Neural cell (in vitro differentiated cells): ENCODE results near the gene ARHGAP5. TPM values are rescaled to one million over a fixed set of nuclear protein-coding genes. Genes with fewer than 3 reads are reported as not detected.

Source experiments
- H2AFZ ChIP-seq: fragments of 200-600, 300-800 bp; sonication (generic), shearing (Covaris generic); 2 replicates; pipeline ENCODE4 v1.6.0; 2014; ENCODE audit warnings: low read depth, mild to moderate bottlenecking, antibody characterized with exemption, low read length, moderate library complexity
- H3F3A ChIP-seq: fragments of 200-600 bp; shearing (Covaris generic); 2 replicates; pipeline ENCODE4 v1.6.1; 2016; ENCODE audit warnings: mild to moderate bottlenecking, moderate library complexity, mixed read lengths, antibody characterized with exemption, low read length; ENCODE audit not compliant: insufficient read depth, poor library complexity, severe bottlenecking
- H3K27ac ChIP-seq: fragments of 200-600, 300-800 bp; sonication (generic), shearing (Covaris generic); 2 replicates; pipeline ENCODE4 v1.5.1; 2014; ENCODE audit warnings: mild to moderate bottlenecking, low read length, moderate library complexity
- H3K27me3 ChIP-seq: fragments of 300-800, 200-600 bp; sonication (generic), shearing (Covaris generic); 2 replicates; pipeline ENCODE4 v1.6.0; 2014; ENCODE audit warnings: mild to moderate bottlenecking, low read depth, low read length, moderate library complexity; ENCODE audit not compliant: insufficient read depth
- H3K36me3 ChIP-seq: fragments of 300-800, 200-600 bp; sonication (generic), shearing (Covaris generic); 2 replicates; pipeline ENCODE4 v1.5.1; 2014; ENCODE audit warnings: mild to moderate bottlenecking, antibody characterized with exemption, low read length, moderate library complexity; ENCODE audit not compliant: insufficient read depth
- H3K4me2 ChIP-seq: fragments of 300-800, 200-600 bp; sonication (generic), shearing (Covaris generic); 2 replicates; pipeline ENCODE4 v1.6.0; 2014; ENCODE audit warnings: mild to moderate bottlenecking, low read length
- H3K4me3 ChIP-seq: fragments of 300-800, 200-600 bp; sonication (generic), shearing (Covaris generic); 2 replicates; pipeline ENCODE4 v1.5.1; 2014; ENCODE audit warnings: mild to moderate bottlenecking, low read length, moderate library complexity
- H3K79me2 ChIP-seq: fragments of 200-600 bp; shearing (Covaris generic); replicated peaks from 2 replicates; pipeline ENCODE4 v1.6.0; 2014; ENCODE audit warnings: mild to moderate bottlenecking, low read length, moderate library complexity; ENCODE audit not compliant: insufficient read depth
- H3K9ac ChIP-seq: fragments of 300-800, 200-600 bp; sonication (generic), shearing (Covaris generic); 2 replicates; pipeline ENCODE4 v1.6.1; 2016; ENCODE audit warnings: mild to moderate bottlenecking, low read length, mixed read lengths
- H3K9me2 ChIP-seq: fragments of 200-600 bp; shearing (Covaris generic); 2 replicates; pipeline ENCODE4 v1.6.1; 2016; ENCODE audit warnings: mild to moderate bottlenecking, low read length, mixed read lengths; ENCODE audit not compliant: insufficient read depth
- H3K9me3 ChIP-seq: fragments of 200-600, 300-800 bp; sonication (generic), shearing (Covaris generic); 2 replicates; pipeline ENCODE4 v1.6.1; 2016; ENCODE audit warnings: mild to moderate bottlenecking, mixed run types, low read length, moderate library complexity, mixed read lengths
- H4K20me1 ChIP-seq: fragments of 200-600 bp; shearing (Covaris generic); 2 replicates; pipeline ENCODE4 v1.6.1; 2016; ENCODE audit warnings: mild to moderate bottlenecking, mixed run types; ENCODE audit not compliant: insufficient read depth
- CTCF ChIP-seq: fragments of 450-650 bp; IDR thresholded peaks from 2 replicates; pipeline ENCODE4 v1.5.1; 2014; ENCODE audit warnings: antibody characterized with exemption, mild to moderate bottlenecking, moderate library complexity; ENCODE audit not compliant: poor library complexity, severe bottlenecking
- EP300 ChIP-seq: fragments of 450-650 bp; conservative IDR thresholded peaks from 2 replicates; pipeline ENCODE4 v1.6.1; 2014; ENCODE audit warnings: antibody characterized with exemption, mild to moderate bottlenecking, moderate library complexity; ENCODE audit not compliant: poor library complexity, severe bottlenecking
- EZH2 ChIP-seq: fragments of 200-600, 300-800 bp; shearing (Covaris generic), sonication (generic); IDR thresholded peaks from 2 replicates; pipeline ENCODE4 v1.6.1; 2014; ENCODE audit warnings: antibody characterized with exemption, low read length, borderline replicate concordance, mild to moderate bottlenecking; ENCODE audit not compliant: insufficient read depth, poor library complexity, severe bottlenecking
- MXI1 ChIP-seq: fragments of 450-650 bp; conservative IDR thresholded peaks from 2 replicates; pipeline ENCODE4 v1.6.1; 2014; ENCODE audit warnings: antibody characterized with exemption, mild to moderate bottlenecking; ENCODE audit not compliant: poor library complexity, severe bottlenecking
- POLR2AphosphoS5 ChIP-seq: IDR thresholded peaks from 2 replicates; pipeline ENCODE4 v1.6.1; 2012
- RAD21 ChIP-seq: fragments of 450-650 bp; conservative IDR thresholded peaks from 2 replicates; pipeline ENCODE4 v1.6.1; 2014; ENCODE audit warnings: antibody characterized with exemption, mild to moderate bottlenecking, moderate library complexity
- REST ChIP-seq: IDR thresholded peaks from 2 replicates; pipeline ENCODE4 v1.6.1; 2012; ENCODE audit warnings: borderline replicate concordance
- SMC3 ChIP-seq: fragments of 450-650 bp; conservative IDR thresholded peaks from 2 replicates; pipeline ENCODE4 v1.6.1; 2014; ENCODE audit warnings: antibody characterized with exemption, mild to moderate bottlenecking, moderate library complexity; ENCODE audit not compliant: poor library complexity
- TAF1 ChIP-seq: IDR thresholded peaks from 2 replicates; pipeline ENCODE4 v1.6.1; 2012; ENCODE audit warnings: low read depth
- polyA plus RNA-seq: library from polyadenylated mRNA; depleted of rRNA; stranded (reverse); fragments of >200 nt; gene quantifications from 2 replicates; pipeline ENCODE4 v1.2.3, GENCODE V29; 2014

The ARHGAP5 gene
- polyA plus RNA-seq, 1 donor from 2014 or later = 32.2 TPM

- Histone ChIP-seq H4K20me1 (no peaks in the 10 kb centered on the region), H3K79me2 (no peaks in the 10 kb centered on the region), H3K4me3 (no peak overlapping the region), H3K9ac (no peak overlapping the region), H3K27me3 (no peaks in the 10 kb centered on the region), H3K27ac (no peak overlapping the region), H3K4me2 (no peak overlapping the region), H2AFZ (no peak overlapping the region), H3K36me3 (no peaks in the 10 kb centered on the region), H3F3A (no peaks in the 10 kb centered on the region), H3K9me3 (no peaks in the 10 kb centered on the region), H3K9me2 (no peaks in the 10 kb centered on the region)
- TF ChIP-seq MXI1 = no peak
- no peak for TF ChIP-seq EP300
- TF ChIP-seq RAD21 = no peak
- TF ChIP-seq REST = no peak
- no peak for TF ChIP-seq TAF1
- TF ChIP-seq CTCF = no peak
- TF ChIP-seq POLR2AphosphoS5 = no peak
- TF ChIP-seq SMC3 = no peak
- no peak for TF ChIP-seq EZH2
Observed at GRCh38 chr14:32047791-32048190, 29.3 kb upstream of the ARHGAP5 start.

GRCh38 chr14:32049361-32050088 lies 27.6 kb upstream of the ARHGAP5 start:
- Histone ChIP-seq H2AFZ (no peak overlapping the region), H3K27ac (no peak overlapping the region), H3K9ac (no peak overlapping the region), H3K27me3 (no peaks in the 10 kb centered on the region), H3K79me2 (no peaks in the 10 kb centered on the region), H3K4me3 (no peak overlapping the region), H4K20me1 (no peaks in the 10 kb centered on the region), H3F3A (no peaks in the 10 kb centered on the region), H3K9me2 (no peaks in the 10 kb centered on the region), H3K36me3 (no peaks in the 10 kb centered on the region), H3K4me2 (no peak overlapping the region), H3K9me3 (no peaks in the 10 kb centered on the region)
- TF ChIP-seq EP300 = no peak
- TF ChIP-seq TAF1 = no peak
- no peak for TF ChIP-seq SMC3
- no peak for TF ChIP-seq POLR2AphosphoS5
- no peak for TF ChIP-seq REST
- TF ChIP-seq RAD21 = no peak
- TF ChIP-seq MXI1 = no peak
- TF ChIP-seq CTCF = no peak
- TF ChIP-seq EZH2 = no peak
